ENCODE measurements around the gene ZNF598.

The ZNF598 gene

GRCh38 chr16:1949507-1949906 lies 60.1 kb downstream of the ZNF598 start:
- in situ Hi-C loops (cut with MboI; ENCODE audit: low pct_unique_long_range_greater_than_20kb, low sequenced_read_pairs), result no loop called here
- DNase-seq, result no peak

Measured in KBM-7 (cell line).